ENCODE data around the gene PAGR1.
"Not testable (repeated sequence)": the region's sequence is repeated elsewhere in the genome, so short reads cannot be mapped to it uniquely, and the experiment has no call there.

Gene PAGR1

DNA sequence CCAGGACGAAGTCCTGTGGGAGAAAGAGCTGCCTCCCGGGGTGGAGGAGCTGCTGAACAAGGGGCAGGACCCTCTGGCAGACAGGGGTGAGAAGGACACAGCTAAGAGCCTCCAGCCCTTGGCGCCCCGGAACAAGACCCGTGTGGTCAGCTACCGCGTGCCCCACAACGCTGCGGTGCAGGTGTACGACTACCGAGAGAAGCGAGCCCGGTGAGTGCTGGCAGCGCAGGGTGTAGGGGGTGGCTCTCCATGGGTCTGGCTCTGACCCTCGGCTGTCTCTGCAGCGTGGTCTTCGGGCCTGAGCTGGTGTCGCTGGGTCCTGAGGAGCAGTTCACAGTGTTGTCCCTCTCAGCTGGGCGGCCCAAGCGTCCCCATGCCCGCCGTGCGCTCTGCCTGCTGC, 25.7 kb downstream of the PAGR1 start:
- DNase-seq = no peak

DNA sequence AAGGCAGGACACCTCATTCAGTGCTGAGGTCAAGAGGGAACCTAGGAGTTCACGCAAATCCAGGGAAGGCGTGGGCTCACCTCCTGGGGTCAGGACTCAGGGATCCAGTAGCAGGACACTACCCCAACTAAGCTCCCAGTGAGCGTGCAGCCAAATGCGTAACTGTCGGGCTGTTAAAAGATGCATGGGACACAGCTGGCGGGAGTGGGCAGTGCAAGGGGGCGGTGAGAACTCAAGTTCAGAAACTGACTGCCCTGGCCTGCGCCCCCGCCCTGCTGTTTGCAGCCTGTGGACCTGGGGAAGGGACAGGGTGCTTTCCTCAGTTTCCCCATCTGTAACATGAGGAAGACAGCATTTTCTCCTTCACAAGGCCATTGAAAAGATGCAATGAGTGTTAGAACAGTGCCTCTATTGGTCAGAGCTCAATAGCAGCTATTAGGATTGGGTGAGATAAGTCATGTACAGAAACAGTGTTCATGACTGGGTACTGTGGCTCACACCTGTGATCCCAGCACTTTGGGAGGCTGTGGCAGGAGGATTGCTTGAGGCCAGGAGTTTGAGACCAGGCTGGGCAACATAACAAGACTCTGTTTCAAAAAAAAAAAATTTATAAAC, 26.9 kb downstream of the PAGR1 start:
- peak; percentile 11 for DNase-seq

DNA sequence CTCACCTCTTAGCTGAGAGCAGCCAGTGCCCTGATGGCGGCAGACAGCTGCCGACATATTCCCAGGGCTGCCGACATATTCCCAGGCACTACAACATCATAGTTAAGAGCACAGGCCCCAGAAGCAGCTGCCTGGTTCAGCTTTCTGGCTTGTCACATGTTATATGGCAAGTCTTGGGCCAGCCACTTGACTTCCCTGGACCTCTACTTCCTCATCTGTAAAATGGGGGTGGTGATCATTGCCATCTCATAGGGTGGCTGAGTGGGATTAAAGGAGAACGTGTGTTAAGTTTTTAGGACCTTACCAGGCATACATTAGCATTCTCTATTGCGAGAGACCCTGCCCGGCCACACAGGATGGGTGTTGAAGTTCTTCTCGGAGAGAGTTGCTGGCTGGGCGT, 28.0 kb downstream of the PAGR1 start:
- DNase-seq = no peak

DNA sequence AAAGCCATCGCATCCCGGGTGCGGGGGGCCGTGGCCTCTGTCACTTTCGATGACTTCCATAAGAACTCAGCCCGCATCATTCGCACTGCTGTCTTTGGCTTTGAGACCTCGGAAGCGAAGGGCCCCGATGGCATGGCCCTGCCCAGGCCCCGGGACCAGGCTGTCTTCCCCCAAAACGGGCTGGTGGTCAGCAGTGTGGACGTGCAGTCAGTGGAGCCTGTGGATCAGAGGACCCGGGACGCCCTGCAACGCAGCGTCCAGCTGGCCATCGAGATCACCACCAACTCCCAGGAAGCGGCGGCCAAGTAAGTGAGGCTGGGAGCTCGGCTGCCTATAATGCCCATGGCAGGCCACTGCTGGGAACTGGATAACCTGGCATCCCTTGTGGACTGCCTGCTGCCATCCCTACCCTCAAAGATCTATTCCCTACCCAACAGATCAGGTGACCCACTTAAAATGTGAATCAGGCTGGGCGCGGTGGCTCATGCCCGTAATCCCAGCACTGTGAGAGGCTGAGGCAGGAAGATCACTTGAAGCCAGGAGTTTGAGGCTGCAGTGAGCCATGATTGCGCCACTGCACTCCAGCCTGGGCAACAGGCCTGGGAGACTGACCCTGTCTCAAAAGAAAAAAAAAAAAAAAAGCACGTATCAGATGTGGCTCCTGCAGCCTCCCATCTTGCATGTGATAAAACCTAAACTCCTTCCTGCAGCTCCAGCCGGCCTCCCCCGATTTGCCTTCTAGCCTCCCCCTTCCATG, 28.8 kb downstream of the PAGR1 start:
- DNase-seq = no peak

DNA sequence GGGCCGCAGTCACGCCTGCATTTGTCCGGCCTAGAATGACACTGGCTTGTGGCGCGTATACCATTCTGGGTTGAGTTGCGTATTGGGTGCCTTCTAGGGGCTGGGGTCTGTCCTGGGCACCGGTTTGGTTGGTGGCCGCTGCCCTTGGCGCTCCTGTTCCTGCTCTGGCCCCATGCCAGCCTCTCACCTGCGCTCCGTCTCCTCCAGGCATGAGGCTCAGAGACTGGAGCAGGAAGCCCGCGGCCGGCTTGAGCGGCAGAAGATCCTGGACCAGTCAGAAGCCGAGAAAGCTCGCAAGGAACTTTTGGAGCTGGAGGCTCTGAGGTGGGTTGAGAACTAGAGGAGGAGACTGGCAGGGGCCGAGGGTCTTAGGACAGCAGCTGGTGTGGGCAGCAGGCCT, 29.7 kb downstream of the PAGR1 start:
- DNase-seq = no peak

DNA sequence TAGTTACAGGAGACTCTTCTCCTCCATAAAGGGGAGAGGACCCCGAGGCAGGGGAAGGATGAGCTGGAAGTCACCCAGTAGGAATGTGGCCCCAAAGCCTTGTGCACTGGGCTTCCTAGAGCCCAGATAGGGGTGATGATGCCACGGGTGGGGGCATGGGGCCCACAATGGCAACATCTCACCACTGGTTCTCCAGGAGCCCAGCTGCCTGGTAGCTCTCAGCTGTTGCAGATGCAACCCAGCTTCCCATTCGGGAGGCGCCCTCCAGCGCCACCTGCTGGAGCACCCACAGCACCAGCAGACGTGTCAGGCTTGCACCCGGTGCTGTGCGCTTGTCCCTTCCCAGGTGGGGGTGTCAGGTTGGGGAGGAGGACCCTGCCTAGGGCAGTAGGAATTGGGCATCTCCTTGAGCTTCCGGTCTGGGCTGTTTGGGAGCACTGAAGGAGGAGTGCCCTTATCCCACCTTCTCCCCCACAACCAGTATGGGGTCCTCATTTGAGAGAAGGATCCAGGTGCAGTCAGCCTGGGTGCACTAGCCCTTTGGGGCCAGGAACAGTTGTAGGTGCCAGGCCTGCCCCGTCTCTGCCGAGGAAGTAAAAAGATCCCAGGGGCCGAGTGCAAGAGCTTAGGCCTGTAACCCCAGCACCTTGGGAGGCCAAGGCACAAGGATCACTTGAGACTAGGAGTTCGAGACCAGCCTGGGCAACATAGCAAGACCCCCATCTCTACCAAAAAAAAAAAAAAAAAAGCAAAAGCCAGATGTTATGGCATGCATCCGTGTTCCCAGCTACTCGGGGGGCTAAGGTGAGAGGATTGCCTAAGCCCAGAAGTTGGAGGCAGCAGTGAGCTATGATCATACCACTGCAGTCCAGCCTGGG, 32.7 kb downstream of the PAGR1 start:
- DNase-seq = peak; percentile 73

DNA sequence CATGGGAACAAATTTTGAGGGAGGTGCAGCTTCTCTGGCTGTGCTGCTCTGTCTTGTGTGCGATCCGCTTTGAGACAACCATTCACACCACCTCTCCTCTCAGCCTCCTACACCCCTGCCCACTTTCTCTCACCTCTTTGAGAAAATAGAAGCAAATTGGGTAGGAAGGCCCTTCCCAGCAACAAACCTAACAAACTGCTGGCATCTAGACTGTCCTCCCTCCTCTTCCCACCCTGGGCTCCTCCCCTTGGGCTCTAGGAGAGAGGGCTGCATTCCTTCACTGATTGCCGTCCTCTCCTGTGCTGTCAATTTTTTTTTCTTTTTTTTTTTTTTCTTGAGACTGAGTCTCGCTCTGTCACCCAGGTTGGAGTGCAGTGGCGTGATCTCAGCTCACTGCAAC, 33.6 kb downstream of the PAGR1 start:
- no peak for DNase-seq

DNA sequence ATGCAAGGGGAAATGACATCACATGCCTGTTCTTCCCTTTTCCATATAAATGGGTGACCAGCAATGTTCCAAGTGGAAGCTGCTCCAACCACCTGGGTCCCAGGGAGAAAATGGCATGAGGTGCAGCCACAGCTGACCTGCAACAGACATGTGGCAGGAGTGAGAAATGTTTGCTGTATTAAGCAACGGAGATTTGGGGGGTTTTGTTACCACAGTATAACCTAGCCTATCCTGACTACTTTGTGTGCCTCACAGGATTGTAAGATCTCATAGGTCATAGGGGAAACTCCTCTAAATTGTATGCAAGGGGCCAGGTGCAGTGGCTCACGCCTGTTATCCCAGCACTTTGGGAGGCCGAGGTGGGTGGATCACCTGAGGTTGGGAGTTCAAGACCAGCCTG, 35.0 kb downstream of the PAGR1 start:
- no peak for DNase-seq

DNA sequence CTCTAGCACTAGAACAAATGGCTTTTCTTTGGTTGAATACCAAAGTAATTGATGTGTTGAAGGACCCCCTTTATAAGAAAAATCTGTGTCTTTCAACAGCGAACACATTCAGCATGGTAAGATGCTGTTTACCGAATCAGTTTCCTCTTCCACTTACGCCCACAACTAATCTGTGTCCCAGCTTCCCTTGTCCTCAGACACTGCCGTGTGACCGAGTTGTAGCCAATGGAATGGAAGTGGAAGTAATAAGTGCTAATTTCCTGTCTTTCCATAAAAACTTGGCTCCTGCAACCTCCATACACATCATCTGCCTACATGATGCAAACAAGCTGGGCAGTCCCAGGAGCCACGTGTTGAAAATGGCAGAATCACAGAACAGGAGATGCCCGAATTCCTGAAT, 36.7 kb downstream of the PAGR1 start:
- DNase-seq = no peak

DNA sequence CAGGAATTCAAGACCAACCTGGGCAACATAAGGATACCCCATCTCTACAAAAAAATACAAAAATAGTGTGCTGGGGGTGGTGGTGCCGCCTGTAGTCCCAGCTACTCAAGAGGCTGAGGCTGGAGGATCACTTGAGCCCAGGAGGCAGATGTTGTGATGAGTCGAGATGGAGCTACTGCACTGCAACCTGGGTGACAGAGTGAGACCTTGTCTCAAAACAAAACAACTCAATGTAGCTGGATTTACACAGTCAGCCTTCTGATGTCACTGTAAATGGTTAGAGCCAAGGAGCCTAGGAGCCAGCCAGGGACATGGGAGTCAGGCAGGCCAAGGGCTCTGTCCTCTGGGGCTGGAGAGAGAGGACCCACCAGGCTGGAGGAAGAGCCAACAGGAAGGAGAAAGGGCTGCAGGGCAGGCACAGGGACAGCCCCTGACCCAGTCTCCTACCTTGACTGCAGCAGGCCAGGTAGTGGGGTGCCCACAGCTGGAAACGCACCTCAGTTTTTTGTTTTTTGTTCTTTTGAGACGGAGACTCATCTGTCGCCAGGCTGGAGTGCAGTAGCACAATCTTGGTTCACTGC, 38.7 kb downstream of the PAGR1 start:
- DNase-seq = no peak

DNA sequence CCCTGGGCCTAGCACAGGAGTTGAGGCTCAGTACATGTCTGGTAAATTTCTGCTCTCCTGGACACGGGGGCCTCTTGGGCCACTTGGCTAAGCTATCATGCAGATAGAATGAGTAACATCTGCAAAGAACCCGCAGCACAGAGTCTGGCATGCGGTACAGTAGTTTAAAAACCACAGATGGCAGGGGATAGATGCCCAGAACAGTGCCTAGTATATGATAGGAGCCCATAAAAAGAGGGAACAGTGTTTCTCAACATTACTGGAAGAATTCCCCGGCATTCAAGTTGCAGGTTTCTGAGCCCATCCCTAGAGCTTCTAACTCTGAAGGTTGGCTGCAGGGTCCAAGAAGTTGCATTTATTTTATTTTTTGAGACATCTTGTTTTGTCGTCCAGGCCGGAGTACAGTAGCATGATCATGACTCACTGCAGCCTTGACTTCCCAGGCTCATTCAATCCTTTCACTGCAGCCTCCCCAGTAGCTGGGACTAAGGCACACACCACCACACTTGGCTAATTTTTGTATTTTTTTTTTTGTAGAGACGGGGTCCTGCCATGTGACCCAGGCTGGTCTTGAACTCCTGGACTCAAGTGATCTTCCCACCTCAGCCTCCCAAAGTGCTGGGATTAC, 41.3 kb downstream of the PAGR1 start:
- DNase-seq = no peak

DNA sequence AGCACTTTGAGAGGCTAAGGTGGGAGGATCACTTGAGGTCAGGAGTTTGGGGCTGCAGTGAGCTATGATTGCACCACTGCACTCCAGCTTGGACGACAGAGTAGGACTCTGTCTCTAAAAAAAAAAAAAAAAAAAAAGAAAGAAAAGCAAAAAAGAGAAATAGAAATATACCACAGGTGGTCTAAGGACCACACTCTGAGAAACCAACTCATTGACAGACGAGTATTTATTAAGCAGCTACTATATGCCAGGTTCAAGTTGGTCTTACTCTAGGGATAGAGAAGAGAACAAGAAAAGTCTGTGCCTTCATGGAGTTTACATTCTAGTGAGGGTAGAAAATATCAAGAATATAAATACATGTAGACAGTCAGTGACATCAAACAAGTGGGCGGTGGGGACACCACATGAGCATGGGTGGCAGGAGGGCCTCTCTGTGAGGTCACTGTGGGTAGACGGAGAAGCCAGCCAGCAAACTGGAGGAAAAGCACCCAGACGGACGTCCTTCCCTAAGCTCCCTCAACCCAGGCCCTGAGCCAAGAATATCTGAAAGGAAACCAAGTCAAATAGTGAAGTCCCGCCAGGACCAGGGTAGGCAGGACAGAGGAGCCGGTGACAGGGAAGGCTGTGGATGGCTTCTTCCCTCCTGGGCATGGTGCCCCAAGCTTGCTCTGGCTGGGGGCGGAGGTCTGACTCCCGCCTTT, 42.3 kb downstream of the PAGR1 start:
- DNase-seq = no peak

DNA sequence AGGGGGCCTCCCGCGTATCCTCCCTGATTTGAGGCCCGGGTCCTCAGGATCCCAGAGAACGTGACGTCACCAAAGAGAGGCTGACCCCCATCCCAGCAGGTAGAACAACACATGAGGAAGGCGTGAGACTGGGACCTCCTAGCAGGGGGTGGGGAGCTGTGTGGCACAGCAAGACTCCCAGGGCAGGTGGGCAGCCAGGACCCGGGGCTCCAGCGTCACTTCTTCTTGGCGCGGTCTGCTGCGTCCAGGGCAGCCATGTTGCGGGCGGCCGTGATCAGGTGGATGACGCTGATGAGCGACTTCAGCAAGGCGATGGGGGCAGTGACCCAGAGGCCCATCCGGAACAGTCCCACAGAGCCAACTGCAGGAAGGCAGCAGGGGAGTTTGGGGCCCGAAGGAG, 43.0 kb downstream of the PAGR1 start:
- no peak for DNase-seq

DNA sequence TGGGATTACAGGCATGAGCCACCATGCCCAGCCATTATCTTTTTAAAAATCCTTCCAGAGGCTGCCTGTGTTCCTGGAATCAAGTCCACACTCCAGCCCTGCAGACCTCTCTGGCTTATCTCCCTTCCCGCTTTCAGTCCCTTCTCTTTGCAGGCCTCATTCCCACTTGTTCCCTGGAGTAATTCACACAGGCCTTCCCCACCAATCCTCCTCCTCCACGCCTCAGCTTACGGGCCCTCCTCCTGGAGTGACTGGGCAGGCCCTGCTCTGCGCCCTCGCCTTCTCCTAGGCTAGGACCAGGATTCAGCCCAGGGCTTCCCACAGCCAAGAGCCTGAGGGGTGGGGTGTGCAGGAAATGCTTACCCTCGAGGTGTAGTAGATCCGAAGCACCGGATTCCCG, 44.3 kb downstream of the PAGR1 start:
- no peak for DNase-seq

DNA sequence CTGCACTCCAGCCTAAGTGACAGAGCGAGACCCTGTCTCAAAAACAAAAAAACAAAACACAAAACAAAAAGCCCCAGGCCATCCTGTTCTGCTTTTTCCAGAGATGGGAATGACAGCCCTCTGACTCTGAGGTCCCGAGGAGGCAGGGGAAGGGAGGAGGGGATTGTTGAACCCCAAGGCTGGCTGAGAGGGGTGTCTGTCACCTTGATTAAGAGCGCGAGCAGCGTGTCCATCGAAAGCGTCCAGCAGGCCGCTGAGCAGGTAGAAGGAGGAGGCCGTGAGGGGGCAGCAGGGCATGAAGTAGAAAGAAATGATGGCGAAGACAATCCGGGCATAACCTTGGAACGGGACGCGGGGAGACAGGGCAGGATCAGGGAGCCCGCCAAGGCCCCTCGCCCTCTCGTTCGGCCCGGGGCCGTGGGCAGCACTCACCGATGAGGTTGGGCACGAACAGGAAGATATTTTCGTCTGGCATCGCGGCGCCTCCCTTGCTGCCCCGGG, 46.5 kb downstream of the PAGR1 start:
- DNase-seq = peak; percentile 21

DNA sequence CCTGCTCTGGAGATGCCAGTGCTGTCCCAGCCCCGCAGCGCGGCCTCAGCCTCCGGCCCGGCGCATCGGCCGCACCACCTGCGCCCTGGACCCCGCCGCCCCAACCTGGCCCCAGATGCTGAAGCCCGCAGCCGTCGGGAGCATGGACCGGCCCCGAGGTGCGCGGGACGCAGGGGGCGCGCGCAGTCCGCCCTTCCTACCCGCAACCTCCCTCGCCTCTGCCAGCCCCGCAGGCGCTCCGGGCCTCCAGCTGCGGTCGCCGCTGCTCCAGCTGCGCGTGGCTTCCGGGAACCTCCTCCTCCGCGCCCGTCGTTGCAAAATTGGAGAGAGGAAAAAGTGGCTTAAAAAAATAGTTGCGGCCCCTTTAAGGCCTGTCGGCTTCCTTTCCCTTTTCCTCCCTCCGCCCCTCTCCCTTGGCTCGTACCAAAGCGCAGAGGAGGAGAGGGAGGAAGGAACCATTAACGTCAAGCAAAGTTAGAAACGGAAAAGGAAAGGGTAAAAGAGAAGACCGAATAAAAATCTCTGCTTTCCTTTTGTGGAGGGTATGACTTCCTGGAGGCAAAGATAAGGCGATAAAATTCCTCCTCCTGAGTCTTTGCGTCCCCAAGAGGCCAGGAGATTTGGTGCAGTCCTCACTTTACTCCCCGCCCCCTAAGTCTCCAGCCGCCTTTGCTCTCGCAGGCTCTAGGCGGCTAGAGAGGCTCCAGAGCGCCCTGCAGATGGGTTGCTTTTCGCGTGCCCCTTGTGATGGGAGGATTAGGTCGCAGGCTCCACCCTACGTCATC, 47.1 kb downstream of the PAGR1 start, which contains the start of gene CDIPT:
TSS of gene CDIPT (minus strand) at position 343 of the 785 bp plus-strand sequence. CDS start 369 bp downstream, outside the sequence.
- peak; percentile 97 for DNase-seq

DNA sequence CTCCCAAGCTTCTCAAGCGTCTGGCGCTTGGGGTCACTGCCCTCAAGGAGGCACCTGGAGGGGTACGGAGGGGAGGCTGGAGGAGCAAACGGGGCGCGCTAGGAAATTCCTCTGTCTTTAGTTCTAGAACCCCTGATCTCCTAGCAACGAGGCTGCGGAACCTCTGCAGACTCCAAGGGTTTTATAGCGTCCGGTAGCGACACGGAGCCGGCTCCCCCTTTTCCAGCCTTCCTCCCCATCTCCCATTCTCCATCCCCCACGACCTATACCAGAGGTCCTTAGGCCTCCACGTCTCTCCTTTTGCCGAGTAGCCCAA, 47.7 kb downstream of the PAGR1 start:
- no peak for DNase-seq

DNA sequence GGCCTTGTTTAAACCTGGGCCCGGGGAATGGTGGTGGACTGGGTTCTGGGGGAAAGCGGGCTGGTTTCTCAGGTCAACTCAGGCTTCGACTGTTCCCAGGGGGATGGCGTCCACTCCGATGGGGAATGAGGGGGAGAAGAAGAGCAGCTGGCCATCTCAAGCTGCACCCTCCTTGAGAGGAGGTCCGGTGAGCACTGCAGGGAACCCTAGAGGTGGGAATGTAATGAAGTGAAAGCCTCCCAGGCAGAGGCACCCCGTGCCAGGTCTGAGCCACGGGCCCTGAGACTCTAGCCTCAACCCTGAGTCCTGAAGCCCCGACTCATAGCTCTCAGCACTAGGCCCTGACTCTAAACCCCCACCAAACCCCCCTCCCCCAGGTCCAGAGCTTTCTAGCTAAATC, 48.3 kb downstream of the PAGR1 start:
- DNase-seq = no peak

DNA sequence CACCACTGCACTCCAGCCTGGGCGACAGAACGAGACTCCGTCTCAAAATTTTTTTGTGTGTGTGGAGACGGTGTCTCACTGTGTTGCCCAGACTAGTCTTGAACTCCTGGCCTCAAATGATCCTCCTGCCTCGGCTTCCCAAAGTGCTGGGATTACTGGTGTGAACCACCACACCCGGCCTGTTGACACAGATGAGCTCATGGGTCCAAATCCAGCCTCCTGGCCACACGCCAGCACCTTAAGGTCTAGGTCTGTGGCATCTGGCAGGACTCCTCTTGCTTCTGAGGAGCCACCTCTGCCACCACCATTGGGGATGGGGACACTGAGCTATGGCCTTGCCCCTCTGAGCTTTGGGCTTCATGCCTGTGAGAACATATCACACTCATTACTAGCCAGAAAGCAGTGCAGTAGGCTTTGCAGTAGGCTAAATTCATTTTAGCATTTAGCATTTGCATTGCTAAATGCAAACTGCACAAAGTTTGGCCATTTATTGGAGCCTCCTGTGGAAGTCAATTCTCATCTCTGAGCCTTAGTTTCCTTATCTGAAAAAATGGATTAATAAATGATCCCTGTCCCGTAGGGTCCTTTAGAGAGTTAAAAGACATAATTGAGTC, 52.6 kb downstream of the PAGR1 start:
- peak; percentile 39 for DNase-seq

DNA sequence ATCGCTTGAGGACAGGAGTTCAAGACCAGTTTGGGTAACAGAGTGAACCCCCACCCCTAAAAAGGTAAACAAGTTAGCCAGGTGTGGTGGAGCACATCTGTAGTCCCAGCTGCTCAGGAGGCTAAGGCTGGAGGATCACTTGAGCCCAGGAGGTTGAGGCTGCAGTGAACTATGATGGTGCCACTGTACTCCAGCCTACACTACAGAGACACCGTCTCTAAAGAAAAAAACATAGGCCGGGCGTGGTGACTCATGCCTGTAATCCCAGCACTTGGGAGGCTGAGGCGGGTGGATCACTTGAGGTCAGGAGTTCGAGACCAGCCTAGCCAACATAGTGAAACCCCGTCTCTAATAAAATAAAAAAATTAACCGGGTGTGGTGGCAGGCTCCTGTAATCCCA, 53.1 kb downstream of the PAGR1 start:
- DNase-seq = not testable (repeated sequence)
